Body of pancreas (tissue), 4 donors: ENCODE data around the gene THADA. TPM values are rescaled to one million over a fixed set of nuclear protein-coding genes. Genes with fewer than 3 reads are reported as not detected.
"Not testable (repeated sequence)": the region's sequence is repeated elsewhere in the genome, so short reads cannot be mapped to it uniquely, and the experiment has no call there.

ENCODE experiments used
- ATAC-seq: fragments of 150-250 bp; one replicate; pipeline ENCODE4 v1.9.1; 2016
- DNase-seq, 4 donors: peaks; one replicate each; pipeline ENCODE4 v3.0.0-alpha.2; 2019
- H3K27ac ChIP-seq, 4 donors: fragments of 200-600 bp; sonication (generic); 1 replicate in 3 of 4; 2 replicates in 1 of 4; pipeline versions ENCODE4 v1.5.1 to v1.6.1; 2016 to 2019; ENCODE audit warnings: mild to moderate bottlenecking in 1 of 4, mixed read lengths in 1 of 4, moderate library complexity in 1 of 4
- H3K27me3 ChIP-seq, 2 donors: fragments of 200-600 bp; sonication (generic); one replicate each; pipeline ENCODE4 v1.6.0; 2016; ENCODE audit warnings: mild to moderate bottlenecking in 1 of 2
- H3K36me3 ChIP-seq, 2 donors: fragments of 200-600 bp; sonication (generic); replicated peaks in 1 of 2; 2 replicates each; pipeline ENCODE4 v1.5.1; 2016; ENCODE audit warnings: low read depth in 2 of 2; ENCODE audit not compliant: insufficient read depth in 1 of 2
- H3K4me1 ChIP-seq: fragments of 200-600 bp; sonication (generic); one replicate; pipeline ENCODE4 v1.6.0; 2016
- H3K4me3 ChIP-seq, 2 donors: fragments of 200-600 bp; sonication (generic); 1 replicate in 1 of 2; 2 replicates in 1 of 2; pipeline ENCODE4 v1.5.1; 2016 to 2019
- H3K9me3 ChIP-seq, 3 donors: fragments of 200-600 bp; sonication (generic); 1 replicate in 2 of 3; 2 replicates in 1 of 3; pipeline ENCODE4 v1.5.1; 2016
- POLR2A ChIP-seq, 3 donors: fragments of 450-650 bp; IDR thresholded peaks; one replicate each; pipeline ENCODE4 v1.6.1; 2016; ENCODE audit warnings: antibody characterized with exemption in 3 of 3, mild to moderate bottlenecking in 2 of 3
- WGBS, 2 donors: methylation state at CpG; one replicate each; pipeline ENCODE4 v1.1.5; 2017; 5-methylcytosine and 5-hydroxymethylcytosine counted together
- intact Hi-C: fragments of 100-400 bp; cut with DNase I; formaldehyde crosslinking; loops from one replicate; pipeline ENCODE4 v1.15.1; 2023
- total RNA-seq, 2 donors: library from RNA; depleted of rRNA; stranded (reverse); fragments of >200 nt; gene quantifications; one replicate each; pipeline ENCODE4 v1.1.0, GENCODE V29; 2016
- TF ChIP-seq, protein P1 (sequence below), 7 experiments: fragments of 450-650 bp in 4 of 7; fragments of 200-600 bp in 3 of 7; sonication (generic) in 3 of 7; IDR thresholded peaks; one replicate each; pipeline ENCODE4 v1.5.1; 2016 to 2019; ENCODE audit warnings: antibody characterized with exemption in 7 of 7

Gene THADA
- total RNA-seq, 2 donors from 2014 or later = 27.5 to 41.9 TPM

DNA sequence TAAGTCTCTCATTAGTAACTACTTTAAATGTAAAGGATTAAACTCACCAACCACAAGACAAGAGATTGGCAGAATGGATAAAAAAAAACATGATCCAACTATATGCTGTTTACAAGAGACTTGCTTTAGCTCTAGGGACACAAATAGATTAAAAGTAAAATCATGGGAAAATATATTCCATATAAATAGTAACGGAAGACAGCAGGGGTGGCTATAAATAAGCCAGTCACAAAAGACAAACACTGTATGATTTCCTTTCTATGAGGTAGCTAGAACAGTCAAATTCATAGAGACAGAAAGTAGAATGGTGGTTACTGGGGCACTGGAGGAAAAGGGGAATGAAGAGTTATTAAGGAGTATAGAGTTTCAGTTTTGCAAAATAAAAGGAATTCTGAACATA, 145.2 kb downstream of the THADA start:
- Histone ChIP-seq H3K27me3 (no peaks in the 10 kb centered on the region), H3K36me3 (no peaks in the 10 kb centered on the region), H3K27ac (no peak overlapping the region), H3K4me1 (no peaks in the 10 kb centered on the region), H3K4me3 (no peak overlapping the region), H3K9me3 (no peaks in the 10 kb centered on the region)
- ATAC-seq (no peak), DNase-seq (no peak)
- WGBS, 2 donors = 86 to 94% methylated on average over 1 of the region's 1 CpG
- no peak for TF ChIP-seq POLR2A (IDR thresholded peaks at IDR 0.05)
- TF ChIP-seq, protein P1, sequence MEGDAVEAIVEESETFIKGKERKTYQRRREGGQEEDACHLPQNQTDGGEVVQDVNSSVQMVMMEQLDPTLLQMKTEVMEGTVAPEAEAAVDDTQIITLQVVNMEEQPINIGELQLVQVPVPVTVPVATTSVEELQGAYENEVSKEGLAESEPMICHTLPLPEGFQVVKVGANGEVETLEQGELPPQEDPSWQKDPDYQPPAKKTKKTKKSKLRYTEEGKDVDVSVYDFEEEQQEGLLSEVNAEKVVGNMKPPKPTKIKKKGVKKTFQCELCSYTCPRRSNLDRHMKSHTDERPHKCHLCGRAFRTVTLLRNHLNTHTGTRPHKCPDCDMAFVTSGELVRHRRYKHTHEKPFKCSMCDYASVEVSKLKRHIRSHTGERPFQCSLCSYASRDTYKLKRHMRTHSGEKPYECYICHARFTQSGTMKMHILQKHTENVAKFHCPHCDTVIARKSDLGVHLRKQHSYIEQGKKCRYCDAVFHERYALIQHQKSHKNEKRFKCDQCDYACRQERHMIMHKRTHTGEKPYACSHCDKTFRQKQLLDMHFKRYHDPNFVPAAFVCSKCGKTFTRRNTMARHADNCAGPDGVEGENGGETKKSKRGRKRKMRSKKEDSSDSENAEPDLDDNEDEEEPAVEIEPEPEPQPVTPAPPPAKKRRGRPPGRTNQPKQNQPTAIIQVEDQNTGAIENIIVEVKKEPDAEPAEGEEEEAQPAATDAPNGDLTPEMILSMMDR (IDR thresholded peaks at IDR 0.05) = no peak
- intact Hi-C loops = no loop called here

DNA sequence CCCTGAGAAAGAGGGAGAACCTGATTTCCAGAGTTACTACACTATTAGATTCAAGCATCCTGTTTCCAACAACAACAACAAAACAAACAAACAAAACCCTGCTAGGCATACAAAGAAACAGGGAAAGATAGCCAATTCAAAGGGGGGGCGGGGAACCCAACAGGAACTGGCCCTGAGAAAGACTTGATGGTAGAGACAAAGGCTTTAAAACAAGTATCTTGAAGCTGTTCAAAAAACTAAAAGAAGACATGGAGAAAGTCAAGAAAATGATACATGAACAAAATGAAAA, 147.1 kb downstream of the THADA start:
- Histone ChIP-seq H3K36me3 (no peaks in the 10 kb centered on the region), H3K27me3 (no peaks in the 10 kb centered on the region), H3K27ac (no peak overlapping the region), H3K9me3 (no peaks in the 10 kb centered on the region), H3K4me3 (no peak overlapping the region), H3K4me1 (peaks cover under 1% of the 10 kb centered on the region)
- ATAC-seq = no peak
- DNase-seq = no peak
- WGBS, 2 donors = 90 to 96% methylated on average over 1 of the region's 1 CpG
- no peak for TF ChIP-seq POLR2A (IDR thresholded peaks at IDR 0.05)
- TF ChIP-seq, protein P1 (IDR thresholded peaks at IDR 0.05) = no peak
- intact Hi-C loops = no loop called here

DNA sequence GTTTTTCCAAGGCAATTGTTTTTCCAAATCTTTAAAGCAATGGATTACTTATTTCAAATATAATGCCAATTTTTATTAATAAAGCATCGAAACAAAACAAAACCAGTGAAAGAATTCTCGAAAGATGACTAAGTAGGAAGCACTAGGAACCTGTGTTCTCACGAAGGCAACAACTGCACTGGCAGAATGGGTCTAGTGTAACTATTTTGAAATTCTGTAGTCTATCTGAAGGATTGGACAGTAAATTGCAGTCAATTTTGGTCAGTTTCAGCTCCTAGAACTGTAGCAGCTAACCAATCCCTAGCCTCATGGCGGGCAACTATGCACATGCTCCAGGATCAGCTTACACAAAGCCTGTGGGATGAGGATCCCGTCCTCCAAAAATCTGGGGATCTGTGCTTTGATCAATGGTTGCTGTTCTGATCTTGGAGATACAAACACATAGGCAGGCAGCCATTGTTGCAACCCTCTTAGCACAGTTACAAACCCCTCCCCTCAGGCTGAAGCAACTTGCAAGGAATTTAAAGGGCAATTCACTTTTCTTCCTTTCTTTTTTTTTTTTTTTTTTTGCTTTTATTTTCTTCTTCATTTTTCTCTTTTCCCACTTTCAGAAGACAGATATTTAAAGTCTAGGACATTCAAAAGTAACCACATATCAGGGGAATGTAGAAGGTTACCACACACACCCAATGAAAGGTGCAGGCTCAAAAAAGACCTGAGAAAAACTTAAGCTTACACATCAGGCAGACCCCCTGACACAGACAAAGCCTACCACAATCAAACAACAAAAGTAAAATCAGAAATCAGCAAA, 147.6 kb downstream of the THADA start:
- Histone ChIP-seq H3K4me3 (no peak overlapping the region), H3K4me1 (peaks cover 4% of the 10 kb centered on the region), H3K36me3 (no peaks in the 10 kb centered on the region), H3K27ac (no peak overlapping the region), H3K27me3 (no peaks in the 10 kb centered on the region), H3K9me3 (no peaks in the 10 kb centered on the region)
- no peak for DNase-seq
- ATAC-seq = no peak
- 77 to 84% methylated on average over 5 of the region's 5 CpGs for WGBS, 2 donors
- intact Hi-C loops = no loop called here
- TF ChIP-seq, protein P1 (IDR thresholded peaks at IDR 0.05) = no peak
- no peak for TF ChIP-seq POLR2A (IDR thresholded peaks at IDR 0.05)

DNA sequence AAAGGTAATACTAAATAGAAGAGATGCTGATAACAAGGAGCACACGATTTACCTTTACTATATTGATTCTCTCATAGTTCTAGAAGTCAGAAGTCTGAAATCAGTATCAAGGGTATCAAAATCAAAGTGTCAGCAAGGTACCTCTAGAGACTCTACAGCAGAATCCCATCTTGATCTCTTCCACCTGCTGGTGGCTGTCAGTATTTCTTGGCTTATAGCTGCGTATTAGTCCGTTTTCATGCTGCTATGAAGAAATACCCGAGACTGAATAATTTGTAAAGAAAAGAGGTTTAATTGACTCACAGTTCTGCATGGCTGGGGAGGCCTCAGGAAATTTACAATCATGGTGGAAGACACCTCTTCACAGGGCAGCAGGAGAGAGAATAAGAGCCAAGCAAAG, 149.1 kb downstream of the THADA start:
- WGBS, 2 donors = 94 to 98% methylated on average over 4 of the region's 4 CpGs
- H3K4me3 ChIP-seq, H3K4me1 ChIP-seq, DNase-seq, H3K9me3 ChIP-seq, intact Hi-C loops, H3K27me3 ChIP-seq, H3K36me3 ChIP-seq, H3K27ac ChIP-seq, ATAC-seq: not testable (repeated sequence)

DNA sequence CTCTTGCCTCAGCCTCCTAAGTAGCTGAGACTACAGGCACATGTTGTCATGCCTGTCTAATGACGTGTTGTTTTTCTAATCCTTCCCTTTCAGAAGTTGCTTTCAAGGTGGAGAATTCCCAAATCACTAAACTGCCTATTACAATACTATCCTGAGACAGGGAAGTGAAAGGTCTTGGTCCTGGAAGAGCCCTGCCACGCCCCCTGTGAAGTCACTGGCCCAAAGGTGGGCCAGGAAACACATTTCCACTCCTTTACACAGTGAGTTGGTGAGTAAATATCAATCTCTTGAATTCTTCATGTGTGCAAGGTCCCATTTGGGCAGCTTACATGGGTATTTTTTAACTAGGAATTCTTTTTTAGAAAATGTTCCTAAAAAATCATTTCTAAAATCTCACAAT, 150.1 kb downstream of the THADA start:
- intact Hi-C loops = no loop called here
- Histone ChIP-seq H3K36me3 (no peaks in the 10 kb centered on the region), H3K9me3 (no peaks in the 10 kb centered on the region), H3K4me3 (no peak overlapping the region), H3K27me3 (no peaks in the 10 kb centered on the region), H3K27ac (no peak overlapping the region), H3K4me1 (peaks cover 17% of the 10 kb centered on the region)
- DNase-seq (no peak), ATAC-seq (no peak)
- TF ChIP-seq, protein P1 (IDR thresholded peaks at IDR 0.05) = no peak
- no peak for TF ChIP-seq POLR2A (IDR thresholded peaks at IDR 0.05)
- 97 to 100% methylated on average over 2 of the region's 2 CpGs for WGBS, 2 donors
